Activated CD4-positive, CD25-positive, alpha-beta regulatory T cell (primary cell): ENCODE measurements around the gene EMC8.

ENCODE experiments used
- DNase-seq, 4 experiments: peaks; one replicate each; lab custom pipeline; 2025; lab: John Stamatoyannopoulos, UW

Gene EMC8

DNA sequence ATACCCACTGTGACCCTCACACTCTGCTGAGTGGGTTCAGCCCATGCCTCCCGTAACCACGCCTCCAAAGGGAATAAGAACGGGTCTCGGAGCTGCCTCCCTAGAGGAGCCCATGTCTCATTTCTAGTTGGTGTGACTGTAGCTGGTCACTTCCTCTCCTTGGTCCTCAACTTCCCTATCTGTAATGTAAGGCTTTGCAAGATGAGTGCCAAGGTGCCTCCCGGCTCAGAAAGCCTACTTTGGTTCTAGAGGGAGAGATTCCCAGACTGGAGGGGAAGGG lies 69.2 kb downstream of the EMC8 start:
- DNase-seq: no peak

GRCh38 chr16:85729452-85730185 lies 69.7 kb downstream of the EMC8 start:
- no peak for DNase-seq

- no peak for DNase-seq
Measured at GRCh38 chr16:85728879-85729278, 70.5 kb downstream of the EMC8 start.
